ENCODE data around the gene CYB561D1. TPM values are rescaled to one million over a fixed set of nuclear protein-coding genes. Genes with fewer than 3 reads are reported as not detected.

CYB561D1 gene
- total RNA-seq, 3 donors from 2014 or later = 6.6 to 9.1 (median 8.2) TPM

- Histone ChIP-seq H3K27ac (no peak overlapping the region), H3K4me1 (no peaks in the 10 kb centered on the region), H3K4me3 (no peak overlapping the region), H3K9me3 (no peaks in the 10 kb centered on the region), H3K36me3 (no peaks in the 10 kb centered on the region), H3K27me3 (no peaks in the 10 kb centered on the region)
- no peak for DNase-seq (ENCODE audit: low spot score in 2 of 2)
- TF ChIP-seq POLR2A (IDR thresholded peaks at IDR 0.05) = no peak
- no peak for TF ChIP-seq POLR2AphosphoS5 (IDR thresholded peaks at IDR 0.05)
- TF ChIP-seq CTCF (IDR thresholded peaks at IDR 0.05) = no peak
- intact Hi-C loops (cut with DNase I; ENCODE audit: low total_unique reads) = no loop called here
These were observed 19.3 kb downstream of the CYB561D1 start for GRCh38 chr1:109513110-109513710.

GRCh38 chr1:109514846-109515245 lies 21.0 kb downstream of the CYB561D1 start:
- H3K27ac ChIP-seq = no peak overlapping the region
- no peak overlapping the region for H3K4me3 ChIP-seq
- intact Hi-C loops (cut with DNase I; ENCODE audit: low total_unique reads) = no loop called here
- H3K9me3 ChIP-seq = no peaks in the 10 kb centered on the region
- no peaks in the 10 kb centered on the region for H3K4me1 ChIP-seq
- TF ChIP-seq POLR2A (IDR thresholded peaks at IDR 0.05) (no peak), POLR2AphosphoS5 (IDR thresholded peaks at IDR 0.05) (no peak), CTCF (IDR thresholded peaks at IDR 0.05) (no peak)
- DNase-seq (ENCODE audit: low spot score in 2 of 2) = no peak
- H3K36me3 ChIP-seq = no peaks in the 10 kb centered on the region
- no peaks in the 10 kb centered on the region for H3K27me3 ChIP-seq

GRCh38 chr1:109516872-109517271 lies 23.0 kb downstream of the CYB561D1 start:
- no peak overlapping the region for H3K27ac ChIP-seq
- no peak for DNase-seq (ENCODE audit: low spot score in 2 of 2)
- H3K27me3 ChIP-seq = no peaks in the 10 kb centered on the region
- intact Hi-C loops (cut with DNase I; ENCODE audit: low total_unique reads) = no loop called here
- H3K4me1 ChIP-seq = no peaks in the 10 kb centered on the region
- TF ChIP-seq CTCF (IDR thresholded peaks at IDR 0.05) (no peak), POLR2A (IDR thresholded peaks at IDR 0.05) (no peak), POLR2AphosphoS5 (IDR thresholded peaks at IDR 0.05) (no peak)
- no peaks in the 10 kb centered on the region for H3K9me3 ChIP-seq
- no peak overlapping the region for H3K4me3 ChIP-seq
- no peaks in the 10 kb centered on the region for H3K36me3 ChIP-seq

- no peaks in the 10 kb centered on the region for H3K36me3 ChIP-seq
- DNase-seq (ENCODE audit: low spot score in 2 of 2) = no peak
- no peak overlapping the region for H3K4me3 ChIP-seq
- no peaks in the 10 kb centered on the region for H3K27me3 ChIP-seq
- no peaks in the 10 kb centered on the region for H3K4me1 ChIP-seq
- no peaks in the 10 kb centered on the region for H3K9me3 ChIP-seq
- no peak overlapping the region for H3K27ac ChIP-seq
- TF ChIP-seq CTCF (IDR thresholded peaks at IDR 0.05) = no peak
- TF ChIP-seq POLR2AphosphoS5 (IDR thresholded peaks at IDR 0.05) = no peak
- no peak for TF ChIP-seq POLR2A (IDR thresholded peaks at IDR 0.05)
- intact Hi-C loops (cut with DNase I; ENCODE audit: low total_unique reads) = no loop called here
These were observed 23.4 kb downstream of the CYB561D1 start for GRCh38 chr1:109517337-109517736.

- H3K27ac ChIP-seq = peak overlapping the region in 1 of 2 donors; percentile 19
- H3K36me3 ChIP-seq = no peaks in the 10 kb centered on the region
- no peaks in the 10 kb centered on the region for H3K27me3 ChIP-seq
- TF ChIP-seq POLR2AphosphoS5 (IDR thresholded peaks at IDR 0.05) = no peak
- no peak for TF ChIP-seq POLR2A (IDR thresholded peaks at IDR 0.05)
- no peak for TF ChIP-seq CTCF (IDR thresholded peaks at IDR 0.05)
- no peak for DNase-seq (ENCODE audit: low spot score in 2 of 2)
- intact Hi-C loops (cut with DNase I; ENCODE audit: low total_unique reads) = loop anchor here (10.0 kb wide), 1 partner anchor 1904 kb away; the partner anchor contains the start of gene OVGP1
- no peak overlapping the region for H3K4me3 ChIP-seq
- H3K4me1 ChIP-seq = no peaks in the 10 kb centered on the region
- H3K9me3 ChIP-seq = no peaks in the 10 kb centered on the region
These were observed 27.4 kb downstream of the CYB561D1 start for GRCh38 chr1:109521002-109521951.

All from breast epithelium (tissue), 4 donors.